Keratinocyte (primary cell): ENCODE measurements around the gene VOPP1. TPM values are rescaled to one million over a fixed set of nuclear protein-coding genes. Genes with fewer than 3 reads are reported as not detected.

ENCODE experiments used
- DNase-seq: peaks from one replicate; pipeline ENCODE4 v3.0.0-alpha.2; 2011; ENCODE audit warnings: low read depth, missing footprints, low spot score
- FAIRE-seq: peaks from 2 replicates; lab custom pipeline; 2011; peaks lifted over from hg19 to GRCh38; lab: Jason Lieb, UNC
- H2AFZ ChIP-seq: 2 replicates; pipeline ENCODE4 v1.6.0; 2012; ENCODE audit warnings: low read length, control low read depth, inconsistent platforms; ENCODE audit not compliant: control insufficient read depth
- H3K27ac ChIP-seq: 2 replicates; pipeline ENCODE4 v1.5.1; 2011; ENCODE audit warnings: low read length; ENCODE audit not compliant: control insufficient read depth, insufficient read depth
- H3K27me3 ChIP-seq: 3 replicates; pipeline ENCODE4 v1.6.0; 2011; ENCODE audit warnings: low read length; ENCODE audit not compliant: control insufficient read depth, insufficient read depth; ENCODE audit errors: extremely low read depth
- H3K36me3 ChIP-seq, 2 experiments: 2 replicates in 1 of 2; 3 replicates in 1 of 2; pipeline ENCODE4 v1.5.1; 2011; ENCODE audit warnings: low read length in 2 of 2, mild to moderate bottlenecking in 1 of 2; ENCODE audit not compliant: control insufficient read depth in 2 of 2, insufficient read depth in 2 of 2; ENCODE audit errors: extremely low read depth in 1 of 2
- H3K4me1 ChIP-seq: 3 replicates; pipeline ENCODE4 v1.5.1; 2011; ENCODE audit warnings: low read length; ENCODE audit not compliant: control insufficient read depth, insufficient read depth; ENCODE audit errors: extremely low read depth
- H3K4me2 ChIP-seq: 3 replicates; pipeline ENCODE4 v1.6.0; 2011; ENCODE audit warnings: low read depth, low read length; ENCODE audit not compliant: control insufficient read depth, insufficient read depth; ENCODE audit errors: extremely low read depth
- H3K4me3 ChIP-seq, 3 experiments: fragments of 200-600 bp in 1 of 3; sonication (generic) in 1 of 3; 2 replicates in 2 of 3; 3 replicates in 1 of 3; pipeline ENCODE4 v1.5.1; 2011 to 2016; ENCODE audit warnings: low read length in 3 of 3, mild to moderate bottlenecking in 3 of 3, control low read depth in 2 of 3, inconsistent platforms in 1 of 3, low read depth in 1 of 3, mixed read lengths in 1 of 3, mixed run types in 1 of 3, moderate library complexity in 1 of 3; ENCODE audit not compliant: control insufficient read depth in 2 of 3, insufficient read depth in 2 of 3; ENCODE audit errors: extremely low read depth in 1 of 3
- H3K79me2 ChIP-seq: 2 replicates; pipeline ENCODE4 v1.6.0; 2012; ENCODE audit warnings: low read length; ENCODE audit not compliant: control insufficient read depth, insufficient read depth
- H3K9ac ChIP-seq: 3 replicates; pipeline ENCODE4 v1.6.0; 2011; ENCODE audit warnings: low read length; ENCODE audit not compliant: control insufficient read depth, insufficient read depth; ENCODE audit errors: extremely low read depth
- H3K9me1 ChIP-seq: 3 replicates; pipeline ENCODE4 v1.6.0; 2011; ENCODE audit warnings: low read length; ENCODE audit not compliant: control insufficient read depth, insufficient read depth; ENCODE audit errors: extremely low read depth
- H3K9me3 ChIP-seq: 2 replicates; pipeline ENCODE4 v1.5.1; 2012; ENCODE audit warnings: low read depth, low read length; ENCODE audit not compliant: control insufficient read depth
- H4K20me1 ChIP-seq: 3 replicates; pipeline ENCODE4 v1.6.0; 2011; ENCODE audit warnings: low read length; ENCODE audit not compliant: control insufficient read depth, insufficient read depth; ENCODE audit errors: extremely low read depth
- EZH2 ChIP-seq: IDR thresholded peaks from one replicate; pipeline ENCODE4 v1.6.1; 2012; ENCODE audit warnings: inconsistent platforms, mild to moderate bottlenecking, low read length, moderate library complexity
- dilution Hi-C: fragments of 300-500 bp; cut with MboI; formaldehyde crosslinking; loops from one replicate; pipeline ENCODE4 v1.7.0; 2020; ENCODE audit warnings: low sequenced_read_pairs; ENCODE audit not compliant: extremely low pct_ligation_motif_present
- polyA plus RNA-seq, 5 experiments: library from polyadenylated mRNA; depleted of rRNA in 3 of 5; stranded (reverse) in 3 of 5; stranded (forward) in 1 of 5; unstranded in 1 of 5; fragments of >200 nt; gene quantifications; 1 replicate in 1 of 5; 2 replicates in 3 of 5; 3 replicates in 1 of 5; pipeline versions ENCODE4 v1.2.1 to v1.2.3, GENCODE V29; 2011 to 2012; ENCODE audit warnings: missing spikeins in 2 of 5, low read depth in 1 of 5, low replicate concordance in 1 of 5
- TF ChIP-seq, protein P1 (sequence below), 3 experiments: IDR thresholded peaks in 1 of 3; conservative IDR thresholded peaks in 1 of 3; optimal IDR thresholded peaks in 1 of 3; 2 replicates in 2 of 3; 3 replicates in 1 of 3; pipeline versions ENCODE3 to v1.5.1; 2011; ENCODE audit warnings: low read length in 3 of 3, mild to moderate bottlenecking in 3 of 3, moderate library complexity in 2 of 3, control low read depth in 1 of 3, inconsistent platforms in 1 of 3; ENCODE audit not compliant: insufficient read depth in 2 of 3; ENCODE audit errors: extremely low read depth in 1 of 3

VOPP1 gene
- polyA plus RNA-seq, 1 donor (not counting 4 experiments of a cell fraction or from before 2014, with no cell fraction given) = 49.2 TPM

GRCh38 chr7:55575733-55576132 is 3.4 kb upstream of the VOPP1 start:
- TF ChIP-seq, protein P1, sequence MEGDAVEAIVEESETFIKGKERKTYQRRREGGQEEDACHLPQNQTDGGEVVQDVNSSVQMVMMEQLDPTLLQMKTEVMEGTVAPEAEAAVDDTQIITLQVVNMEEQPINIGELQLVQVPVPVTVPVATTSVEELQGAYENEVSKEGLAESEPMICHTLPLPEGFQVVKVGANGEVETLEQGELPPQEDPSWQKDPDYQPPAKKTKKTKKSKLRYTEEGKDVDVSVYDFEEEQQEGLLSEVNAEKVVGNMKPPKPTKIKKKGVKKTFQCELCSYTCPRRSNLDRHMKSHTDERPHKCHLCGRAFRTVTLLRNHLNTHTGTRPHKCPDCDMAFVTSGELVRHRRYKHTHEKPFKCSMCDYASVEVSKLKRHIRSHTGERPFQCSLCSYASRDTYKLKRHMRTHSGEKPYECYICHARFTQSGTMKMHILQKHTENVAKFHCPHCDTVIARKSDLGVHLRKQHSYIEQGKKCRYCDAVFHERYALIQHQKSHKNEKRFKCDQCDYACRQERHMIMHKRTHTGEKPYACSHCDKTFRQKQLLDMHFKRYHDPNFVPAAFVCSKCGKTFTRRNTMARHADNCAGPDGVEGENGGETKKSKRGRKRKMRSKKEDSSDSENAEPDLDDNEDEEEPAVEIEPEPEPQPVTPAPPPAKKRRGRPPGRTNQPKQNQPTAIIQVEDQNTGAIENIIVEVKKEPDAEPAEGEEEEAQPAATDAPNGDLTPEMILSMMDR (optimal IDR thresholded peaks at IDR 0.05 in 1 of 3, IDR thresholded peaks at IDR 0.05 in 1 of 3, conservative IDR thresholded peaks at IDR 0.05 in 1 of 3; ENCODE audit: extremely low read depth in 1 of 3, insufficient read depth in 2 of 3, low read length in 3 of 3) = no peak
- no peak for TF ChIP-seq EZH2
- Histone ChIP-seq H3K27ac (no peak overlapping the region), H4K20me1 (no peaks in the 10 kb centered on the region), H3K9me3 (no peaks in the 10 kb centered on the region), H3K9ac (no peak overlapping the region), H3K27me3 (no peaks in the 10 kb centered on the region), H3K4me2 (no peak overlapping the region), H3K36me3 (no peaks in the 10 kb centered on the region), H2AFZ (no peak overlapping the region), H3K79me2 (peaks cover under 1% of the 10 kb centered on the region), H3K4me1 (peaks cover 22% of the 10 kb centered on the region), H3K4me3 (no peak overlapping the region), H3K9me1 (peaks cover 3% of the 10 kb centered on the region)
- dilution Hi-C loops = no loop called here
- no peak for FAIRE-seq
- no peak for DNase-seq

GRCh38 chr7:55575098-55575497 is 2.8 kb upstream of the VOPP1 start:
- dilution Hi-C loops = no loop called here
- DNase-seq = no peak
- peaks cover 28% of the 10 kb centered on the region for H3K4me1 ChIP-seq
- peaks cover 3% of the 10 kb centered on the region for H3K9me1 ChIP-seq
- H3K36me3 ChIP-seq = no peaks in the 10 kb centered on the region
- no peak overlapping the region for H3K9ac ChIP-seq
- H3K27me3 ChIP-seq = no peaks in the 10 kb centered on the region
- FAIRE-seq = no peak
- H2AFZ ChIP-seq = no peak overlapping the region
- H3K79me2 ChIP-seq = peaks cover 6% of the 10 kb centered on the region
- H3K27ac ChIP-seq = no peak overlapping the region
- H3K9me3 ChIP-seq = no peaks in the 10 kb centered on the region
- H3K4me2 ChIP-seq = no peak overlapping the region
- no peak overlapping the region for H3K4me3 ChIP-seq
- TF ChIP-seq, protein P1 (optimal IDR thresholded peaks at IDR 0.05 in 1 of 3, IDR thresholded peaks at IDR 0.05 in 1 of 3, conservative IDR thresholded peaks at IDR 0.05 in 1 of 3; ENCODE audit: extremely low read depth in 1 of 3, insufficient read depth in 2 of 3, low read length in 3 of 3) = no peak
- TF ChIP-seq EZH2 = no peak
- H4K20me1 ChIP-seq = peaks cover 5% of the 10 kb centered on the region
